Measurements from ENCODE around the gene RBMS1.

RBMS1 gene

DNA sequence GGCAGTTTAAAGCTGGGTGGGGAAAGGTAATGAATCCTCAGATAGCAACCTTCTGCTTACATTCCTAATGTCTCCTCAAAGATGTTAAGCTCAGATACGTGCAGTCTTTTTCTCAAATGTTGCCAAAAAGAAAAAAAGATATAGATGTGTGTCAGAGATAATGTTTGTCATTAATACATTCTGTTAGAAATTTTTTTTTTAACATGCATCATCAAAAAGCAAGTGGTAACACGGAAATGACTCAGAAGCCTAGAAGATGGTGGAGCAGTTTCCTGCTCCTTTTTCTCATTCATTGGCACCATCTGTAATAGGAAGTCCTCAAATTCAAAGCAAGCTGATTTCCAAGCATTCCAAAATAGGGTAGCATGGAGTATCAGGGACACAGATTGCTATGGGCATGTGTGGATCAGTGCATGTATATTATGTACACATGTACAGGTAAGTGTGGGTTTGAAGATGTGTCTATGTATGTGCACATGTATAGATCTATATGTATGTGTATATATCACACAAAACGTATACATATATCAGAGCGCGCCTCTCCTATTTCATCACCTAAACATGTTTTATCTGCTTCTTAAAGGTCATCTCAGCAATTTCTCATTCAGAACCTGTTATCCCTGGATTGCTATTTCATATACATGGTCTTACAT is 213.7 kb downstream of the RBMS1 start:
- H3K4me2 ChIP-seq = no peak overlapping the region
- no peaks in the 10 kb centered on the region for H3K36me3 ChIP-seq (ENCODE audit: insufficient read depth)
- H3K27ac ChIP-seq = no peak overlapping the region
- H3K9ac ChIP-seq = no peak overlapping the region
- H4K20me1 ChIP-seq (ENCODE audit: insufficient read depth) = no peaks in the 10 kb centered on the region
- H3K4me3 ChIP-seq (IDR thresholded peaks at IDR 0.05; ENCODE audit: insufficient read depth, low read depth, low read length) = no peak overlapping the region
- H3K27me3 ChIP-seq (ENCODE audit: insufficient read depth, low read depth) = no peaks in the 10 kb centered on the region
- TF ChIP-seq CTCF (conservative IDR thresholded peaks at IDR 0.05; ENCODE audit: low read depth, low read length) = no peak
- H2AFZ ChIP-seq (ENCODE audit: low read depth) = no peak overlapping the region
- H3K4me1 ChIP-seq (ENCODE audit: low read depth, poor library complexity, severe bottlenecking) = peaks cover 21% of the 10 kb centered on the region
- H3K79me2 ChIP-seq (ENCODE audit: insufficient read depth, low read depth) = no peaks in the 10 kb centered on the region

DNA sequence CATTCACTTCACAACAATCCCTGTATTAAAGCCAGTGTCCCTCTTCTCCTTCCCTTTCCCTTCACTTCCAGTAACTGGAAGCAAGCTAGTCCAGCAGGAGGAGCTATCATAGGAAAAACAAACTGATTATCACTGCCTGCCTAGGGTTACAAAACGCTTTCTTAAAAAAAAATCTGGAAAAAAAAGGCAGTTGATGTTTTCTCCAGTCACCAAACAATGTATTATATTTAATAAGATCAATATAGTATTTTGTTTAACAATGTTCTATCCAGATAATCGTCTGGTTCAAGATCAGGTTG is 214.8 kb downstream of the RBMS1 start:
- Histone ChIP-seq H3K4me3 (IDR thresholded peaks at IDR 0.05; ENCODE audit: insufficient read depth, low read depth, low read length) (no peak overlapping the region), H3K27ac (no peak overlapping the region), H3K79me2 (ENCODE audit: insufficient read depth, low read depth) (no peaks in the 10 kb centered on the region), H3K27me3 (ENCODE audit: insufficient read depth, low read depth) (no peaks in the 10 kb centered on the region), H2AFZ (ENCODE audit: low read depth) (no peak overlapping the region), H3K4me1 (ENCODE audit: low read depth, poor library complexity, severe bottlenecking) (peaks cover 21% of the 10 kb centered on the region), H4K20me1 (ENCODE audit: insufficient read depth) (no peaks in the 10 kb centered on the region), H3K36me3 (ENCODE audit: insufficient read depth) (no peaks in the 10 kb centered on the region), H3K4me2 (no peak overlapping the region), H3K9ac (no peak overlapping the region)
- no peak for TF ChIP-seq CTCF (conservative IDR thresholded peaks at IDR 0.05; ENCODE audit: low read depth, low read length)

- H3K79me2 ChIP-seq (ENCODE audit: insufficient read depth, low read depth) = no peaks in the 10 kb centered on the region
These were observed 215.3 kb downstream of the RBMS1 start for GRCh38 chr2:160278101-160278878.

GRCh38 chr2:160277151-160277550 is 216.5 kb downstream of the RBMS1 start:
- Histone ChIP-seq H3K36me3 (ENCODE audit: insufficient read depth) (no peaks in the 10 kb centered on the region), H3K4me2 (no peak overlapping the region), H3K9ac (no peak overlapping the region), H3K27ac (no peak overlapping the region), H3K4me3 (IDR thresholded peaks at IDR 0.05; ENCODE audit: insufficient read depth, low read depth, low read length) (no peak overlapping the region), H3K79me2 (ENCODE audit: insufficient read depth, low read depth) (no peaks in the 10 kb centered on the region), H3K27me3 (ENCODE audit: insufficient read depth, low read depth) (no peaks in the 10 kb centered on the region), H3K4me1 (ENCODE audit: low read depth, poor library complexity, severe bottlenecking) (peaks cover 15% of the 10 kb centered on the region), H4K20me1 (ENCODE audit: insufficient read depth) (no peaks in the 10 kb centered on the region), H2AFZ (ENCODE audit: low read depth) (no peak overlapping the region)
- no peak for TF ChIP-seq CTCF (conservative IDR thresholded peaks at IDR 0.05; ENCODE audit: low read depth, low read length)

More at GRCh38 chr2:160278101-160278878, 215.3 kb downstream of the RBMS1 start:
- Histone ChIP-seq H3K9ac (no peak overlapping the region), H3K4me2 (no peak overlapping the region), H3K36me3 (ENCODE audit: insufficient read depth) (no peaks in the 10 kb centered on the region), H3K4me1 (ENCODE audit: low read depth, poor library complexity, severe bottlenecking) (peaks cover 21% of the 10 kb centered on the region), H3K4me3 (IDR thresholded peaks at IDR 0.05; ENCODE audit: insufficient read depth, low read depth, low read length) (no peak overlapping the region), H3K27me3 (ENCODE audit: insufficient read depth, low read depth) (no peaks in the 10 kb centered on the region), H2AFZ (ENCODE audit: low read depth) (no peak overlapping the region), H3K27ac (no peak overlapping the region), H4K20me1 (ENCODE audit: insufficient read depth) (no peaks in the 10 kb centered on the region)
- no peak for TF ChIP-seq CTCF (conservative IDR thresholded peaks at IDR 0.05; ENCODE audit: low read depth, low read length)
